ENCODE results near the gene LRRC18. TPM values are rescaled to one million over a fixed set of nuclear protein-coding genes. Genes with fewer than 3 reads are reported as not detected.
A peak's percentile ranks its signal among the peaks of the same experiment; 100 is the strongest.

The LRRC18 gene
- total RNA-seq (not detected), polyA plus RNA-seq (not detected), total RNA-seq (0 reads per million in 6 experiments)

DNA sequence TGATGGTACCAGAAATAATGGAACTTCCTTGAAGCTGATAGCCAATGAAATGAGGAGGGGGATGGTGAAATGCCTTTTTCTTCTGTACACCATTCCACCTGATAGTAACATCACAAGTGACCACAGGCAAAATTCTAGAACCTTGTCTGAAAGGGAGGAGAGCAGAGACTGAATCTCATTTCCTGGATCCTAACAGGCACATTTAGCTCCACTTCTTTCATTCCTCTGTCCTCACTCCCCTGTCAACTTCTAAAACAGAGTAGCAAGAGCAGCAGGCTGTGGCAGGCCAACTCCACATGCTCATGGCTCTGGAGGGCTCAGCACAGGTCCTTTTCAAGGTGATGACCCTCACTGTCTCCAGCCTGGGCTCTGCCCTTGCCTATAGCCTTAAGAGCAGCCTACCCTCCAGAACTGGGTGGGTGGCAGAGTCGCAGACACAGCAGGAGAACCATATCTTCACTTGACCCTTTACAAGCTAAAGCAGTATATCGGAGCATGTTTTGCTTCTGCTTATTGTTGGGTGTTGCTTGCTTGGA is at the start of gene LRRC18:
TSS of gene LRRC18 (minus strand) at position 51 of the 536 bp plus-strand sequence. CDS start 25,685 bp downstream, outside the sequence.
- Mint-ChIP-seq H3K9me3 (no peaks in the 10 kb centered on the region), H3K36me3 (no peaks in the 10 kb centered on the region), H3K4me3 (no peak within 1 kb of the TSS), H3K27me3 (no peaks in the 10 kb centered on the region), H3K27ac (no peak within 1 kb of the TSS), H3K4me1 (no peaks in the 10 kb centered on the region)
- ATAC-seq, result no peak
- POLR2A ChIA-PET, result no interaction called here
- DNase-seq, result no peak

- Mint-ChIP-seq H3K4me3 (no peak overlapping the region), H3K27me3 (no peaks in the 10 kb centered on the region), H3K27ac (no peak overlapping the region), H3K36me3 (no peaks in the 10 kb centered on the region), H3K9me3 (no peaks in the 10 kb centered on the region), H3K4me1 (no peaks in the 10 kb centered on the region)
- DNase-seq, result no peak
- peak in 1 of 2 donors; percentile 27 for ATAC-seq
- POLR2A ChIA-PET, result no interaction called here
Observed at GRCh38 chr10:48985621-48986158, 46.0 kb upstream of the LRRC18 start.

DNA sequence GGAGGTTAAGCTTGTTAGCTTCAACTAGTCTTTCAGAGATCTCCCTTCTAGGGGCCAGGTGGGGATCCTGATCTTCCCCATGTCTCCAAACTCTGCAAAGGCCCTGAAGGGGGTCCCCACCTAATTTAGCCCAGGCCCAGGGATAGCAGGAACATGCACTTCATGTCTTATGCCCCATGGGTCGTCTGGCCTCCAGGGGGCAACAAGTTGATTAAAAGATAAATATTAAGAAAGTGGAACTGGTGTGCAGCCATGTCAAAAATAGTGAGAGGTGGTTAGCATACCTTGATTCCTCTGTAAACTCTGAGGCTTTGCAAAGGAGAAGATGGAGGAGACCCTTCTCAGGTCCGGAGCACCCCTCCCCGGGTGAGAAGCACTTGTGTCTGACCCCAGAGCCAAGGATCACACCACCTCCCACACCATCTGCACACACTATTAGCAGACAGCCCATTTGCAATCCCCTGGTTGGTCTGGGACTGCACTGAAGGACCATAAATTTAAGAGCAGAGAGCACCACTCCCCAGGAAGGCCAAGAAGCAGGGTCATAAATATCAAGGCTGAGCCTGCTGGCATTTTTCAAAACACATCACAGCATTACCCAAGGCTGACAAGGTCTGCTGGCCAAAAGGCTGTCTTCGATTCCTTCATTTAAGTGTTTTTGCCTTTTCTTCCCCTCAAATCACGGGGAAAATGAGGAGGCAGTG is 44.2 kb upstream of the LRRC18 start:
- H3K9me3 Mint-ChIP-seq, result no peaks in the 10 kb centered on the region
- H3K27ac Mint-ChIP-seq, result no peak overlapping the region
- DNase-seq (no peak), ATAC-seq (no peak)
- H3K4me3 Mint-ChIP-seq, result no peak overlapping the region
- no peaks in the 10 kb centered on the region for H3K4me1 Mint-ChIP-seq
- POLR2A ChIA-PET, result no interaction called here
- no peaks in the 10 kb centered on the region for H3K27me3 Mint-ChIP-seq
- H3K36me3 Mint-ChIP-seq, result no peaks in the 10 kb centered on the region

DNA sequence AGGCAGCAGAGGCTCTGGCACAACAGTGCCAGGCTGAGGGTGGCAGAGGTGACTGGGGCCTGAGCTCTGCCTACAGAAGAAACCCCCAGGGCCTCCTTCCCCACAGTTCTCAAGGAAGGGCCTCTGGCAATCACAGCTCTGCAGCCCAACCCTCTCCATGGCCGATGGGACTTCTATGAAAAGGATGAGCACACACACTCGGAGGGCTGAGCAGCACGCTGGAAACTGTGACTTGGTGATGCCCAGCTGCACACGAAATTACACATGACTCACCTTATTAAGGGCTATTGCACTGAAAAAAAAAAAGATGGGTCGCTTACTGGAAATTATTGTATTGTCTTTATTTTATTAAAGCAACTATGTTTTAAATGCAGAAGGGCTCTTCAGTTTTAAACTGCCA is 42.9 kb upstream of the LRRC18 start:
- POLR2A ChIA-PET, result no interaction called here

DNA sequence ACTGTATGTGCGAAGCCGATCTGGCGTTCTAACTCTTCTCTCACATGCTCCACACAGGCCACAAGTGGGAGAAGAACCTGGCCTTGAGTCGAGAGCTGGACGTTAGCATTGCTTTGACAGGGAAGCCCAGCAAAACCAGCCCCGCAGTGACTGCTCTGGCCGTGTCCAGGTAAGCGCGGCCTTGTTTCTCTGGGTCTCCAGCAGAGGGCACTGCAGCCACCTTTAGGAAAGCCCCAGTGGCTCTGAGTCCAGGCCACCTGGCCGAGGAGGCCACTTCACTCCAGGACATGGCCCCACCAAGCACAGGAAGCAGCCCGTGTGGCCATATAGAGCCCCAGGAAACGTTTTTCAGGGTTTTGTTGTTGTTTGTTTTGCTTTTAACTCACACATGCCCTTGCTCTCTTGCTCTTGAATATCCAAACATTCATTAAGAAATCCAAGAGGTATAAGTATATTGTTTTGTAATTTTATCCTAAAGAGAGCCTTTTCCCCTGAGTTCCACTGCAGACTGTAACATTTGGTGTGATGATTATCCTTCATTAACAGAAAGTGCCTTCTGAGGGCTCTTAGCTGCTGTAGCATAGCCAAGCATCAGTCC is 41.8 kb upstream of the LRRC18 start:
- no peak overlapping the region for H3K27ac Mint-ChIP-seq
- no peaks in the 10 kb centered on the region for H3K4me1 Mint-ChIP-seq
- H3K27me3 Mint-ChIP-seq, result no peaks in the 10 kb centered on the region
- DNase-seq, result peak in 1 of 10 donors; percentile 5
- no peak for ATAC-seq
- POLR2A ChIA-PET, result no interaction called here
- no peak overlapping the region for H3K4me3 Mint-ChIP-seq
- H3K9me3 Mint-ChIP-seq, result no peaks in the 10 kb centered on the region
- no peaks in the 10 kb centered on the region for H3K36me3 Mint-ChIP-seq

More for the DNA sequence above, 42.9 kb upstream of the LRRC18 start:
- Mint-ChIP-seq H3K4me3 (no peak overlapping the region), H3K36me3 (no peaks in the 10 kb centered on the region), H3K4me1 (no peaks in the 10 kb centered on the region), H3K27ac (no peak overlapping the region), H3K27me3 (no peaks in the 10 kb centered on the region), H3K9me3 (no peaks in the 10 kb centered on the region)
- ATAC-seq, result no peak
- no peak for DNase-seq

DNA sequence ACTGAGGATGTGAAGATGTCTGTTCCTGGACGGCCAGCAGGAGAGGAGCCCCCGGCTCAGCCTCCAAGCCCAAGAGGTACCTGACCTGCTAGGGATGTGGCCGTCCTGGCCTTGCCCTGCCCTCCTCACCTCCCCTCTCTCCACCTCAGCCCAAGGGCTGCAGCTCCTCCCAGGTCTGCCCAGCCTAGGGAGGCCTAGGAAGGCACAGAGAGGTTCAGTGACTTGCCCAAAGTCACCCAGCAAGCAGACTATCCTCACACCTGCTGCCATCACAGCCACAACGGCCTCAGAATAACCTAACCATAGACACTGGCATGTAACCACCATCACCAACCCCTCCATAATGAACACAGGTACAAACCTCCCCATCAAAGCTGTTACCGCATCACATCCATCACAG is 38.7 kb upstream of the LRRC18 start:
- Mint-ChIP-seq H3K9me3 (no peaks in the 10 kb centered on the region), H3K4me1 (peaks cover 0 to 2% (median 0%) of the 10 kb centered on the region in 4 donors), H3K36me3 (no peaks in the 10 kb centered on the region), H3K27ac (no peak overlapping the region), H3K27me3 (peaks cover 0 to 6% (median 0%) of the 10 kb centered on the region in 5 donors), H3K4me3 (no peak overlapping the region)
- ATAC-seq, result no peak
- POLR2A ChIA-PET, result no interaction called here
- no peak for DNase-seq

DNA sequence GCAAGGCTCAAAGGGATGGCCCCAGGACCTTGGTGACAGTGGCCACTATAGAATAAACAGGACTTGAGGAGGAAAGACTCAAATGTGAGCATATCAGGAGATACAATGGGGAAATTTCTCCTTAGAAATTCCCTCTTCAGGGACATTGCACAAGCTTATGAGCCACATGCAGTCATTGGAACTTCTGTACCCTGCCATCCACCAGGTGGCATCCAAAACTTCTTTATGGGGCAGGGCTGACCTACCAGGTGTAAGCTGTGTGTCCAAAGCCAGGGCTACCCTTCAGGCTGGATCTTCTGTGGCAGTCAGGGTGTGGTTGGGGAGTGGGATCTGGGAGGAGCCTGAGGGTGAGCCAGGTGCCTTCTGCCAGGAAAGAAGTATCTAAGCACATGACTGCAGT is 36.6 kb upstream of the LRRC18 start:
- Mint-ChIP-seq H3K9me3 (no peaks in the 10 kb centered on the region), H3K27me3 (peaks cover 0 to 10% (median 2%) of the 10 kb centered on the region in 5 donors), H3K36me3 (no peaks in the 10 kb centered on the region), H3K27ac (no peak overlapping the region), H3K4me3 (no peak overlapping the region), H3K4me1 (peaks cover 0 to 2% (median 0%) of the 10 kb centered on the region in 4 donors)
- no peak for DNase-seq
- POLR2A ChIA-PET, result no interaction called here
- ATAC-seq, result no peak

GRCh38 chr10:48974510-48975156 is 35.0 kb upstream of the LRRC18 start:
- H3K27me3 Mint-ChIP-seq, result peaks cover 0 to 10% (median 2%) of the 10 kb centered on the region in 5 donors
- no peak overlapping the region for H3K27ac Mint-ChIP-seq
- H3K4me1 Mint-ChIP-seq, result peaks cover 0 to 2% (median 0%) of the 10 kb centered on the region in 4 donors
- ATAC-seq (no peak), DNase-seq (no peak)
- no peak overlapping the region for H3K4me3 Mint-ChIP-seq
- no peaks in the 10 kb centered on the region for H3K36me3 Mint-ChIP-seq
- no peaks in the 10 kb centered on the region for H3K9me3 Mint-ChIP-seq
- POLR2A ChIA-PET, result no interaction called here

GRCh38 chr10:48973065-48973464 is 33.4 kb upstream of the LRRC18 start:
- H3K27ac Mint-ChIP-seq, result no peak overlapping the region
- H3K27me3 Mint-ChIP-seq, result peaks cover 0 to 10% (median 2%) of the 10 kb centered on the region in 5 donors
- peaks cover 0 to 2% (median 0%) of the 10 kb centered on the region in 4 donors for H3K4me1 Mint-ChIP-seq
- H3K36me3 Mint-ChIP-seq, result no peaks in the 10 kb centered on the region
- POLR2A ChIA-PET, result no interaction called here
- no peak for DNase-seq
- H3K4me3 Mint-ChIP-seq, result no peak overlapping the region
- no peak for ATAC-seq
- no peaks in the 10 kb centered on the region for H3K9me3 Mint-ChIP-seq

DNA sequence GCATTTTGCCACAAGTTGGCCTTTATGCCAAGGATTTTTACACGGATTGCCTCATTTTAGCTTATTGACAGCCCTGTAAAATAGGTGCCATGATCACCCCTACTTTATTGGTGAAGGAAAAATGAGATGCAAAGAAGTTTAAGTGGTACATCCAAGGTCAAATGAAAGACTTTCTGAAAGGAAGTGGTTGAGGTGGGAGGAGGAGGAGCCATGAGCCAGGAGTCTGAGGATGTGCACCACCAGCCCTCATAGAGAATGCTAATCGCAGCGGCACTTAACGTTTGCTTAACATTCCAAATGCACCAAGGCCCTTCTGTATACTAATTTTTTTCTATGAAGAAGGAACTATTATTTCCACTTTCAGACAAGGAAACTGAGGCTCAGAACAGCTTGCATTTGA is 31.0 kb upstream of the LRRC18 start:
- H3K4me3 Mint-ChIP-seq, result no peak overlapping the region
- no peaks in the 10 kb centered on the region for H3K36me3 Mint-ChIP-seq
- H3K27ac Mint-ChIP-seq, result no peak overlapping the region
- ATAC-seq (no peak), DNase-seq (no peak)
- peaks cover 0 to 21% (median 5%) of the 10 kb centered on the region in 5 donors for H3K27me3 Mint-ChIP-seq
- no peaks in the 10 kb centered on the region for H3K9me3 Mint-ChIP-seq
- POLR2A ChIA-PET, result no interaction called here
- peaks cover 0 to 2% (median 0%) of the 10 kb centered on the region in 4 donors for H3K4me1 Mint-ChIP-seq

- no peaks in the 10 kb centered on the region for H3K36me3 Mint-ChIP-seq
- POLR2A ChIA-PET, result no interaction called here
Observed at GRCh38 chr10:48970046-48970445, 30.4 kb upstream of the LRRC18 start.

DNA sequence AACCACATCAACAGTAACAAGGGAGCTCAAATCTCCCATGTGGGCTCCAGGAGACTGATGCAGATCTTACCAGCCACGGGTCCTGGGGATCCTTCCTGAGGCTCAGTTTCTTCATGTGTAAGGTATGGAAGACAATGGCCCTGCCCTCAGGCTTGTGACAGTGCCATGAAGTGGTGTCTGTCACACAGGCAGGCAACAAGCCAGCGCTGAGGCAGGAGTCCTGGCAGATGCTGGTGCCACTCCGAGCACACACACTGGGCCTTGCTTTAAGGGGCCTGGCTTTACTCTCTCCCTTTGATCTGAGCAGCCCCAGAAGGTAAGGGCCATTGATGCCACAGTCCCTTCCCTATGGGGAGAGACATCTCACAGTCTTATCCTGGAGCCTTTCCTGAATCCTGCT is 28.4 kb upstream of the LRRC18 start:
- no peak overlapping the region for H3K4me3 Mint-ChIP-seq
- POLR2A ChIA-PET, result no interaction called here
- H3K27me3 Mint-ChIP-seq, result peaks cover 0 to 16% (median 5%) of the 10 kb centered on the region in 5 donors
- no peaks in the 10 kb centered on the region for H3K9me3 Mint-ChIP-seq
- no peak for ATAC-seq
- no peak overlapping the region for H3K27ac Mint-ChIP-seq
- H3K36me3 Mint-ChIP-seq, result no peaks in the 10 kb centered on the region
- no peaks in the 10 kb centered on the region for H3K4me1 Mint-ChIP-seq
- peak in 1 of 10 donors; percentile 30 for DNase-seq

More at GRCh38 chr10:48970046-48970445, 30.4 kb upstream of the LRRC18 start:
- H3K4me3 Mint-ChIP-seq, result no peak overlapping the region
- no peaks in the 10 kb centered on the region for H3K4me1 Mint-ChIP-seq
- H3K9me3 Mint-ChIP-seq, result no peaks in the 10 kb centered on the region
- ATAC-seq (no peak), DNase-seq (no peak)
- H3K27me3 Mint-ChIP-seq, result peaks cover 0 to 17% (median 5%) of the 10 kb centered on the region in 5 donors
- H3K27ac Mint-ChIP-seq, result no peak overlapping the region

DNA sequence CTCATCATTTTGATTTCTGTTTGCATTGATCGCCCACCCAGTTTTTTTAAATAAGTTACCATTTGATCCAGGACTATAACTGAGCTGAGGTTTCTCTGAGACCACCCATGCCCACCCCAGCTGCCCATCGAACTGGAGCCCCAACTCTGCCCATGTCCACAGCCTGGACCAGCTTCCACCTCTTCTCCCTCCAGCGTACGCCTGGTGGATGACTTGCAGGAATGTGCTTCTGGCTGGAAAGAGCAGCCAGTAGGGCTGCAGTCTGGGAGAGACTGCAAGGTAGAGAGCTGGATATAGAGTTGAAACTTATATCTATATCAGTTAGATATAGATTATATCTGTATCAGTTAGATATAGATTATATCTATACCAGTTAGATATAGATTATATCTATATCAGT is 25.8 kb upstream of the LRRC18 start:
- peaks cover 0 to 13% (median 2%) of the 10 kb centered on the region in 5 donors for H3K27me3 Mint-ChIP-seq
- ATAC-seq, result no peak
- no peak for DNase-seq
- no peak overlapping the region for H3K27ac Mint-ChIP-seq
- H3K4me1 Mint-ChIP-seq, result no peaks in the 10 kb centered on the region
- no peaks in the 10 kb centered on the region for H3K36me3 Mint-ChIP-seq
- POLR2A ChIA-PET, result no interaction called here
- no peaks in the 10 kb centered on the region for H3K9me3 Mint-ChIP-seq
- H3K4me3 Mint-ChIP-seq, result no peak overlapping the region
